ENCODE measurements around the gene MSH5. TPM values are rescaled to one million over a fixed set of nuclear protein-coding genes. Genes with fewer than 3 reads are reported as not detected.
"Not testable (repeated sequence)": the region's sequence is repeated elsewhere in the genome, so short reads cannot be mapped to it uniquely, and the experiment has no call there.

Gene MSH5
- total RNA-seq, 1 experiment from 2014 or later = 156 TPM

DNA sequence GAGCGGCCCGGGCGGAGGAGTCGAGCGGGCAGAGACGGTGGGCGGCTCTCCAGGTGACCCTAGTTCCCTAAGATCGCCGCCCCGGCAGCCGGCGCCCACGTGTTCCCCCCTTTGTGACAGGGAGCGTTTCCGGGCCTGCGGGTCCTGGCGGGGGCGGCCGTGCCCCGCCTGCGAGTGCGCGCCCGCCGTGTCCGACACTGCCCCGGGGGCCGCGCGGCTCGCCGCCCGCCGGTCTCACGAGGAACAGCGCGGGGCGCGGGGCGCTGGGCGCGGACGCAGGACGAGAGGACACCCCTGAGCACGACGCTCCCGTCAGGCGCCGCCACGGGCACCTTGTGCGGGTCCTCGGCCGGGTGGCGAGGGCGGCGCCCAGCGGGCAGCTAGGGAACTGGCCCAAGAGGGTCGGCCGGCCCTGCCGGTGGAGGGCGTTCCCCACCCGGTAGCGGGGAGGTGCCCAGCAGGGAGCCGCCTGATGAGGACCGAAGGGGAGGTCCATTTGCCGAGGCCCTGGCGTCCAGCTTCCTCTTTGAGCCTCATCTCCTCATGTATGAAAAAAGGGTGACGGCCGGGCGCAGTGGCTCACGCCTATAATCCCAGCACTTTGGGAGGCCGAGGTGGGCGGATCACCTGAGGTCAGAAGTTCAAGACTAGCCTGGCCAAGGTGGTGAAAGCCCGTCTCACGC, 56.0 kb downstream of the MSH5 start, which contains the start of gene VARS1:
VARS1 (minus strand) TSS at position 137 of the 683 bp plus-strand sequence. CDS start 535 bp downstream, outside the sequence.
- BruUV-seq (replicated peaks) = no TSS peak
- H3K4me3 Mint-ChIP-seq (ENCODE audit: low read depth, unreplicated experiment) = peak within 1 kb of the TSS; percentile 84
- CTCF ChIA-PET = interaction anchor here (0.7 to 2.7 kb wide), 13 partner anchors 10 to 150 kb away, joined by 3 to 19 read pairs (median 4); partner anchors contain the start of genes HSPA1A, HSPA1B, HSPA1L and LSM2
- intact Hi-C loops (cut with micrococcal nuclease; ENCODE audit: unreplicated experiment) = loop anchor here (2.0 kb wide), 1 partner anchor 25 kb away; no protein-coding TSS in a partner anchor
- peak; percentile 99 for DNase-seq
- H3K4me1 Mint-ChIP-seq (ENCODE audit: low read depth, unreplicated experiment) = peaks cover 40% of the 10 kb centered on the region
- H3K9me3 Mint-ChIP-seq (ENCODE audit: low read depth, unreplicated experiment) = no peaks in the 10 kb centered on the region
- no peaks in the 10 kb centered on the region for H3K27me3 Mint-ChIP-seq (ENCODE audit: unreplicated experiment)
- H3K27ac Mint-ChIP-seq (ENCODE audit: unreplicated experiment) = peak within 1 kb of the TSS; percentile 93
- H3K36me3 Mint-ChIP-seq (ENCODE audit: insufficient read depth, unreplicated experiment) = peaks cover 94% of the 10 kb centered on the region
- TF ChIP-seq, protein P1, sequence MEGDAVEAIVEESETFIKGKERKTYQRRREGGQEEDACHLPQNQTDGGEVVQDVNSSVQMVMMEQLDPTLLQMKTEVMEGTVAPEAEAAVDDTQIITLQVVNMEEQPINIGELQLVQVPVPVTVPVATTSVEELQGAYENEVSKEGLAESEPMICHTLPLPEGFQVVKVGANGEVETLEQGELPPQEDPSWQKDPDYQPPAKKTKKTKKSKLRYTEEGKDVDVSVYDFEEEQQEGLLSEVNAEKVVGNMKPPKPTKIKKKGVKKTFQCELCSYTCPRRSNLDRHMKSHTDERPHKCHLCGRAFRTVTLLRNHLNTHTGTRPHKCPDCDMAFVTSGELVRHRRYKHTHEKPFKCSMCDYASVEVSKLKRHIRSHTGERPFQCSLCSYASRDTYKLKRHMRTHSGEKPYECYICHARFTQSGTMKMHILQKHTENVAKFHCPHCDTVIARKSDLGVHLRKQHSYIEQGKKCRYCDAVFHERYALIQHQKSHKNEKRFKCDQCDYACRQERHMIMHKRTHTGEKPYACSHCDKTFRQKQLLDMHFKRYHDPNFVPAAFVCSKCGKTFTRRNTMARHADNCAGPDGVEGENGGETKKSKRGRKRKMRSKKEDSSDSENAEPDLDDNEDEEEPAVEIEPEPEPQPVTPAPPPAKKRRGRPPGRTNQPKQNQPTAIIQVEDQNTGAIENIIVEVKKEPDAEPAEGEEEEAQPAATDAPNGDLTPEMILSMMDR (IDR thresholded peaks at IDR 0.05; ENCODE audit: unreplicated experiment) = peak; percentile 96

GRCh38 chr6:31796993-31797385, 57.2 kb downstream of the MSH5 start:
- no TSS peak for BruUV-seq (replicated peaks)
- CTCF ChIA-PET = interaction anchor here (0.6 to 1.6 kb wide), 3 partner anchors 10 to 527 kb away, joined by 3 to 17 read pairs (median 3); partner anchors contain the start of gene LSM2
- TF ChIP-seq, protein P1 (IDR thresholded peaks at IDR 0.05; ENCODE audit: unreplicated experiment) = no peak
- peaks cover 95% of the 10 kb centered on the region for H3K36me3 Mint-ChIP-seq (ENCODE audit: insufficient read depth, unreplicated experiment)
- intact Hi-C loops (cut with micrococcal nuclease; ENCODE audit: unreplicated experiment) = no loop called here
- no peaks in the 10 kb centered on the region for H3K27me3 Mint-ChIP-seq (ENCODE audit: unreplicated experiment)
- no peak overlapping the region for H3K27ac Mint-ChIP-seq (ENCODE audit: unreplicated experiment)
- DNase-seq = no peak
- peaks cover 28% of the 10 kb centered on the region for H3K4me1 Mint-ChIP-seq (ENCODE audit: low read depth, unreplicated experiment)
- no peaks in the 10 kb centered on the region for H3K9me3 Mint-ChIP-seq (ENCODE audit: low read depth, unreplicated experiment)
- H3K4me3 Mint-ChIP-seq (ENCODE audit: low read depth, unreplicated experiment) = no peak overlapping the region

DNA sequence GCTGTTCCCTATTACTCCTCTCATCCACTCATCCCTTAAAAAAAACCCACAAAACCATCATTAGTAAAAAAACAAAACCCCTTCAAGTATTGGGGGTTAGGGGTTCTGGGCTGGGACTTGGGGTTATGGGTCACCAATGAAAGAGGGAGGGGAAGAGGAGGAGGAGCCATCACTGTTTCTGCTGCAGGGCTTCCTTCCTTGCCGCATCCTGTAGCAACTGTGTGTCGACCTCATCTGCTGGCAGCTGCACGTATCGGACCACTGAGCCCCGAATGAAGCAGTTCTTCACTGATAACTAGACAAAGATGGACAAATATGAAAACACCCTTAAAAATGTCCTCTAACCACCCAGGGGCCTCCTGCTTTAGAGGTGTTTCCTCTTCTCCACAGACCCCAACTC, 57.8 kb downstream of the MSH5 start:
- H3K36me3 Mint-ChIP-seq (ENCODE audit: insufficient read depth, unreplicated experiment) = peaks cover 95% of the 10 kb centered on the region
- H3K27ac Mint-ChIP-seq (ENCODE audit: unreplicated experiment) = no peak overlapping the region
- H3K4me3 Mint-ChIP-seq (ENCODE audit: low read depth, unreplicated experiment) = no peak overlapping the region
- CTCF ChIA-PET = interaction anchor here (0.6 kb wide), 1 partner anchor 527 kb away, joined by 3 read pairs; no protein-coding TSS in a partner anchor
- H3K4me1 Mint-ChIP-seq (ENCODE audit: low read depth, unreplicated experiment) = peaks cover 22% of the 10 kb centered on the region
- no TSS peak for BruUV-seq (replicated peaks)
- H3K27me3 Mint-ChIP-seq (ENCODE audit: unreplicated experiment) = no peaks in the 10 kb centered on the region
- DNase-seq = no peak
- intact Hi-C loops (cut with micrococcal nuclease; ENCODE audit: unreplicated experiment) = no loop called here
- TF ChIP-seq, protein P1 (IDR thresholded peaks at IDR 0.05; ENCODE audit: unreplicated experiment) = no peak
- no peaks in the 10 kb centered on the region for H3K9me3 Mint-ChIP-seq (ENCODE audit: low read depth, unreplicated experiment)

DNA sequence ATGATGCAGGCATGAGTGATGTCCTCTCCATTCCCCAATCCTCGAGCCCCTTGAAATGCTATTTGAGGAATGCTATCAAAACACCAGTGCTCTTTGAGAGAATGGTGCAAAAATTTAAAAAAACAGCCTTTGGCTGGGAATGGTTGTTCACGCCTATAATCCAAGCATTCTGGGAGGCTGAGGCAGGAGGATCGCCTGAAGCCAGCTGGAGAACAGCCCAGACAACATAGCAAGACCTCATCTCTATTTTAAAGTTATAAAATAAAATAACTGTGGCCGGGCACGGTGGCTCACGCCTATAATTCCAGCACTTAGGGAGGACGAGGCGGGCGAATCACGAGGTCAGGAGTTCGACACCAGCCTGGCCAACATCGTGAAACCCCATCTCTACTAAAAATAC, 60.0 kb downstream of the MSH5 start:
- intact Hi-C loops (cut with micrococcal nuclease; ENCODE audit: unreplicated experiment) = no loop called here
- Mint-ChIP-seq H3K27me3 (ENCODE audit: unreplicated experiment) (no peaks in the 10 kb centered on the region), H3K4me3 (ENCODE audit: low read depth, unreplicated experiment) (no peak overlapping the region), H3K36me3 (ENCODE audit: insufficient read depth, unreplicated experiment) (peaks cover 95% of the 10 kb centered on the region), H3K9me3 (ENCODE audit: low read depth, unreplicated experiment) (no peaks in the 10 kb centered on the region), H3K27ac (ENCODE audit: unreplicated experiment) (no peak overlapping the region), H3K4me1 (ENCODE audit: low read depth, unreplicated experiment) (no peaks in the 10 kb centered on the region)
- CTCF ChIA-PET = interaction anchor here (1.2 kb wide), 1 partner anchor 25 kb away, joined by 5 read pairs; no protein-coding TSS in a partner anchor
- DNase-seq = no peak
- TF ChIP-seq, protein P1 (IDR thresholded peaks at IDR 0.05; ENCODE audit: unreplicated experiment) = no peak
- BruUV-seq (replicated peaks) = no TSS peak

DNA sequence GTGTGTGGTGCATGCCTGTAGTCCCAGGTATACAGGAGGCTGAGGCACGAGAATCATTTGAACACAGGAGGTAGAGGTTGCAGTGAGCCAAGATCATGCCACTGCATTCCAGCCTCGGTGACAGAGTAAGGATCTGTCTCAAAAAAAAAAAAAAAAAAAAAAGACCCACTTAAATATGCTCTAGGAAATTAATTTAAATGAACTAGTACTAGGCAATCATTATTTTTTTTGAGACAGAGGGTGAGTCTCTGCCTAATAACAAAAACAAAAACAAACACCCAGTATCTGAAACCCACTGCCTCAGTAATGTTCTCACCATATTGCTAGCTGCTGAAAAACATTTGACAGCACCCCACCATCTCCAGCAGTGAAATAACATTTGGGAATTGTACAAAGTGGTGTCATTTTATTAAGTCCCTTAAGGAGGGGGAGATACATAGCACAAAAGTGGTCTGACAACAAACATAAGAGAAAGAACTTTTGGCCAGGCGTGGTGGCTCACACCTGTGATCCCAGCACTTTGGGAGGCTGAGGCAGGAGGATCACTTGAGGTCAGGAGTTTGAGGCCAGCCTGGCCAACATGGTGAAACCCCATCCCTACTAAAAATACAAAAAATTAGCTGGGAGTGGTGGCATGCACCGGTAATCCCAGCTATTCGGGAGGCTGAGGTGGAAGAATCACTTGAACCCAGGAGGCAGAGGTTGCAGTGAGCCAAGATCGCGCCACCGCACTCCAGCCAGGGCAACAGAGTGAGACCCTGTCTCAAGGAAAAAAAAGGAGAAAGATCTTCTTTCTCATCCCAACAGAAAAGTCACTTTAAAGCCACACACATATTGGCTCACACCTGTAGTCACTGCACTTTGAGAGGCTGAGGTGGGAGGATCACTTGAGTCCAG, 61.5 kb downstream of the MSH5 start:
- BruUV-seq (replicated peaks); H3K4me1 Mint-ChIP-seq (ENCODE audit: low read depth, unreplicated experiment); intact Hi-C loops (cut with micrococcal nuclease; ENCODE audit: unreplicated experiment); H3K9me3 Mint-ChIP-seq (ENCODE audit: low read depth, unreplicated experiment); H3K27me3 Mint-ChIP-seq (ENCODE audit: unreplicated experiment); H3K4me3 Mint-ChIP-seq (ENCODE audit: low read depth, unreplicated experiment); DNase-seq: not testable (repeated sequence)
- peaks cover 96% of the 10 kb centered on the region for H3K36me3 Mint-ChIP-seq (ENCODE audit: insufficient read depth, unreplicated experiment)
- H3K27ac Mint-ChIP-seq (ENCODE audit: unreplicated experiment) = peak overlapping the region; percentile 42
- CTCF ChIA-PET = interaction anchor here (1.7 kb wide), 1 partner anchor 29 kb away, joined by 3 read pairs; no protein-coding TSS in a partner anchor

Measured in Calu3 (cell line).